HepG2 (cell line): ENCODE results near the gene ENTHD1. TPM values are rescaled to one million over a fixed set of nuclear protein-coding genes. Genes with fewer than 3 reads are reported as not detected.

Experiments used
- ATAC-seq: fragments of 200-7000 bp; cut with Tn5 transposase; 3 replicates; pipeline ENCODE4 v1.9.1; 2020; ENCODE audit warnings: mild to moderate bottlenecking, moderate library complexity
- BruUV-seq: library from RNA; stranded (reverse); fragments of 400-500 nt; replicated peaks from 2 replicates; lab custom pipeline; 2021; lab: Mats Ljungman, UMichigan
- CTCF ChIA-PET: fragments of 300-600 bp; formaldehyde crosslinking; extraction: SDS; loops from one replicate; lab custom pipeline; 2021; ENCODE audit warnings: low total read pairs, inconsistent platforms, low intra/inter-chr PET ratio; lab: Yijun Ruan, JAX
- POLR2A ChIA-PET: fragments of 350-600 bp; sonication (Branson Sonifier 250); formaldehyde crosslinking; loops from one replicate; lab custom pipeline; 2020; ENCODE audit warnings: antibody characterized with exemption, inconsistent platforms; lab: Yijun Ruan, JAX
- DNase-seq: peaks from one replicate; pipeline ENCODE4 v3.0.0-alpha.2; 2015; ENCODE audit warnings: low spot score
- FAIRE-seq: peaks from 3 replicates; lab custom pipeline; 2011; peaks lifted over from hg19 to GRCh38; lab: Jason Lieb, UNC
- H2AFZ ChIP-seq: one replicate; pipeline ENCODE4 v1.6.1; 2011; ENCODE audit warnings: low read length, inconsistent platforms
- H3K27ac ChIP-seq: fragments of 300-600 bp; 3 replicates; pipeline ENCODE4 v1.8.0; 2011; ENCODE audit warnings: mixed run types, mild to moderate bottlenecking, mixed read lengths, low read length, inconsistent platforms; ENCODE audit not compliant: insufficient read depth; ENCODE audit errors: extremely low read length
- H3K27me3 ChIP-seq, 2 experiments: fragments of 200-600 bp in 1 of 2; 2 replicates in 1 of 2; 3 replicates in 1 of 2; pipeline versions ENCODE4 v1.6.0 to v1.8.0; 2011; ENCODE audit warnings: low read length in 2 of 2, mild to moderate bottlenecking in 2 of 2, moderate library complexity in 2 of 2, inconsistent platforms in 1 of 2; ENCODE audit not compliant: insufficient read depth in 2 of 2, control insufficient read depth in 1 of 2
- H3K36me3 ChIP-seq, 2 experiments: fragments of 200-600 bp in 1 of 2; replicated peaks in 1 of 2; 2 replicates in 1 of 2; 3 replicates in 1 of 2; pipeline versions ENCODE4 v1.5.1 to v1.8.0; 2011; ENCODE audit warnings: low read length in 2 of 2, inconsistent platforms in 1 of 2; ENCODE audit not compliant: insufficient read depth in 2 of 2, control insufficient read depth in 1 of 2
- H3K4me1 ChIP-seq: 2 replicates; pipeline ENCODE4 v1.5.1; 2012; ENCODE audit warnings: low read length, inconsistent platforms; ENCODE audit not compliant: insufficient read depth
- H3K4me2 ChIP-seq: 2 replicates; pipeline ENCODE4 v1.6.0; 2011; ENCODE audit warnings: low read depth, low read length, inconsistent platforms
- H3K4me3 ChIP-seq, 3 experiments: fragments of 200-600 bp in 1 of 3; sonication (generic), shearing (Covaris generic) in 1 of 3; replicated peaks in 1 of 3; 2 replicates each; pipeline ENCODE4 v1.5.1; 2011 to 2016; ENCODE audit warnings: low read length in 3 of 3, inconsistent platforms in 2 of 3, low read depth in 2 of 3, mild to moderate bottlenecking in 2 of 3, control low read depth in 1 of 3, mixed read lengths in 1 of 3; ENCODE audit not compliant: insufficient read depth in 1 of 3
- H3K79me2 ChIP-seq: one replicate; pipeline ENCODE4 v1.6.1; 2011; ENCODE audit warnings: low read length, inconsistent platforms; ENCODE audit not compliant: insufficient read depth
- H3K9ac ChIP-seq: 2 replicates; pipeline ENCODE4 v1.6.0; 2011; ENCODE audit warnings: mild to moderate bottlenecking, low read depth, low read length, inconsistent platforms; ENCODE audit not compliant: insufficient read depth
- H3K9me3 ChIP-seq: 2 replicates; pipeline ENCODE4 v1.5.1; 2012; ENCODE audit warnings: mild to moderate bottlenecking, low read length
- H4K20me1 ChIP-seq: 2 replicates; pipeline ENCODE4 v1.6.0; 2011; ENCODE audit warnings: inconsistent platforms, mild to moderate bottlenecking, low read length, moderate library complexity; ENCODE audit not compliant: insufficient read depth
- CBFB ChIP-seq: sonication (generic); formaldehyde crosslinking; IDR thresholded peaks from 2 replicates; pipeline ENCODE4 v1.4.0; 2020; ENCODE audit warnings: missing genetic modification reagents
- MYNN ChIP-seq: sonication (generic); formaldehyde crosslinking; IDR thresholded peaks from 2 replicates; pipeline ENCODE4 v1.4.0; 2020; ENCODE audit warnings: mild to moderate bottlenecking, low read depth, missing genetic modification reagents
- RFX5 ChIP-seq: IDR thresholded peaks from 2 replicates; pipeline ENCODE4 v1.6.1; 2011; ENCODE audit warnings: low read depth, low read length, improper control_type of control experiment
- SAFB2 ChIP-seq: sonication (generic); formaldehyde crosslinking; IDR thresholded peaks from 2 replicates; pipeline ENCODE4 v1.5.1; 2020; ENCODE audit warnings: missing genetic modification reagents, low read depth, mild to moderate bottlenecking, borderline replicate concordance
- SOX6 ChIP-seq, 2 experiments: fragments of 450-650 bp in 1 of 2; sonication (generic) in 1 of 2; formaldehyde crosslinking in 1 of 2; IDR thresholded peaks; 2 replicates each; pipeline versions ENCODE4 v1.4.0 to v1.6.1; 2017 to 2020; ENCODE audit warnings: antibody characterized with exemption in 1 of 2, mild to moderate bottlenecking in 1 of 2, missing genetic modification reagents in 1 of 2
- TBX3 ChIP-seq: fragments of 450-650 bp; IDR thresholded peaks from 2 replicates; pipeline ENCODE4 v1.6.1; 2017; ENCODE audit warnings: antibody characterized with exemption, mild to moderate bottlenecking, inconsistent platforms, borderline replicate concordance
- THYN1 ChIP-seq: sonication (generic); formaldehyde crosslinking; IDR thresholded peaks from 2 replicates; pipeline ENCODE4 v1.8.1; 2023; ENCODE audit warnings: low read depth, mild to moderate bottlenecking, moderate library complexity, missing genetic modification reagents, borderline replicate concordance
- YY1 ChIP-seq: IDR thresholded peaks from 2 replicates; pipeline ENCODE4 v1.6.1; 2011; ENCODE audit warnings: low read length, low read depth, moderate library complexity, mild to moderate bottlenecking; ENCODE audit not compliant: insufficient read depth, insufficient replicate concordance
- ZBTB46 ChIP-seq: sonication (generic); formaldehyde crosslinking; IDR thresholded peaks from 2 replicates; pipeline ENCODE4 v1.4.0; 2020; ENCODE audit warnings: mild to moderate bottlenecking, missing genetic modification reagents, borderline replicate concordance
- ZBTB49 ChIP-seq: sonication (generic); formaldehyde crosslinking; IDR thresholded peaks from 2 replicates; pipeline ENCODE4 v1.4.0; 2020; ENCODE audit warnings: missing genetic modification reagents, borderline replicate concordance
- ZFP36L2 ChIP-seq: sonication (generic); formaldehyde crosslinking; IDR thresholded peaks from 2 replicates; pipeline ENCODE4 v1.4.0; 2020; ENCODE audit warnings: missing genetic modification reagents
- ZFX ChIP-seq: sonication (generic); formaldehyde crosslinking; IDR thresholded peaks from 2 replicates; pipeline ENCODE4 v1.4.0; 2020; ENCODE audit warnings: mild to moderate bottlenecking, low read depth, missing genetic modification reagents, moderate library complexity
- ZNF34 ChIP-seq: sonication (generic); formaldehyde crosslinking; IDR thresholded peaks from 2 replicates; pipeline ENCODE4 v1.4.0; 2020; ENCODE audit warnings: mild to moderate bottlenecking, missing genetic modification reagents, borderline replicate concordance
- ZNF496 ChIP-seq: sonication (generic); formaldehyde crosslinking; IDR thresholded peaks from 2 replicates; pipeline ENCODE4 v1.8.1; 2023; ENCODE audit warnings: mild to moderate bottlenecking, moderate library complexity, missing genetic modification reagents; ENCODE audit not compliant: insufficient replicate concordance
- ZNF512B ChIP-seq: sonication (generic); formaldehyde crosslinking; IDR thresholded peaks from 2 replicates; pipeline ENCODE4 v1.5.1; 2020; ENCODE audit warnings: missing genetic modification reagents, mild to moderate bottlenecking, borderline replicate concordance
- ZNF724P ChIP-seq: sonication (generic); formaldehyde crosslinking; IDR thresholded peaks from 2 replicates; pipeline ENCODE4 v1.8.0; 2022; ENCODE audit warnings: missing genetic modification reagents, borderline replicate concordance
- ZNF766 ChIP-seq: sonication (generic); formaldehyde crosslinking; IDR thresholded peaks from 2 replicates; pipeline ENCODE4 v1.5.0; 2020; ENCODE audit warnings: missing genetic modification reagents, borderline replicate concordance
- ZNF768 ChIP-seq: sonication (generic); formaldehyde crosslinking; IDR thresholded peaks from 2 replicates; pipeline ENCODE4 v1.4.0; 2020; ENCODE audit warnings: missing genetic modification reagents
- WGBS: methylation state at CpG from one replicate; pipeline ENCODE4 v1.1.6; 2017; ENCODE audit warnings: low lambda C conversion rate; 5-methylcytosine and 5-hydroxymethylcytosine counted together
- in situ Hi-C: cut with HindIII; loops from 2 replicates; pipeline ENCODE4 v1.10.0; 2017; ENCODE audit warnings: low pct_unique_long_range_greater_than_20kb; ENCODE audit not compliant: extremely low pct_ligation_motif_present
- intact Hi-C: fragments of 100-400 bp; cut with micrococcal nuclease; formaldehyde crosslinking; loops from one replicate; pipeline ENCODE4 v1.10.0; 2022; ENCODE audit not compliant: unreplicated experiment
- polyA plus RNA-seq, 8 experiments: library from polyadenylated mRNA; depleted of rRNA in 3 of 8; stranded (reverse) in 7 of 8; unstranded in 1 of 8; fragments of >200 nt; fragmentation: Illumina TruSeq in 4 of 8; extraction: Trizol in 4 of 8; gene quantifications; 2 replicates each; pipeline versions ENCODE4 v1.2.1 to v1.2.3, GENCODE V29; 2011 to 2016; ENCODE audit warnings: low read depth in 4 of 8, missing spikeins in 1 of 8, mixed read lengths in 1 of 8; ENCODE audit not compliant: insufficient read depth in 1 of 8
- total RNA-seq, 5 experiments: library from RNA; depleted of rRNA; stranded (reverse); fragments of >200 nt; fragmentation: Illumina TruSeq; extraction: Trizol; gene quantifications; 2 replicates each; pipeline ENCODE4 v1.2.3, GENCODE V29; 2016; ENCODE audit warnings: low read depth in 1 of 5

The ENTHD1 gene
- total and polyA plus RNA-seq, 2 of the 13 experiments (the other 11 are each of a cell fraction or from before 2014, with no cell fraction given) = not detected

- ChIA-PET CTCF (no interaction called here), POLR2A (no interaction called here)
- ATAC-seq (no peak), DNase-seq (no peak), FAIRE-seq (no peak)
- BruUV-seq = no TSS peak
- Histone ChIP-seq H3K27ac (no peak overlapping the region), H3K36me3 (no peaks in the 10 kb centered on the region), H3K4me1 (no peaks in the 10 kb centered on the region), H3K79me2 (no peaks in the 10 kb centered on the region), H3K9ac (no peak overlapping the region), H2AFZ (no peak overlapping the region), H3K27me3 (peaks cover 0 to 30% of the 10 kb centered on the region in 2 experiments; a peak in 4 of 5 replicates), H3K4me2 (no peak overlapping the region), H3K4me3 (no peak overlapping the region), H3K9me3 (no peaks in the 10 kb centered on the region), H4K20me1 (no peaks in the 10 kb centered on the region)
- 7% methylated on average over 3 of the region's 3 CpGs for WGBS
- intact Hi-C loops (loop anchor here (5.0 kb wide), 1 partner anchor 561 kb away; no protein-coding TSS in a partner anchor), in situ Hi-C loops (no loop called here)
- no peak for TF ChIP-seq YY1
- TF ChIP-seq MYNN (CRISPR knock-in tag) = no peak
- TF ChIP-seq THYN1 (CRISPR knock-in tag) = no peak
- TF ChIP-seq CBFB = no peak
- TF ChIP-seq TBX3 = no peak
- TF ChIP-seq ZBTB49 (CRISPR knock-in tag) = no peak
- TF ChIP-seq ZNF724P (CRISPR knock-in tag) = no peak
- TF ChIP-seq ZFP36L2 = no peak
- TF ChIP-seq ZNF768 (CRISPR knock-in tag) = no peak
- TF ChIP-seq SAFB2 = no peak
- TF ChIP-seq ZFX (CRISPR knock-in tag) = no peak
- TF ChIP-seq ZNF496 (CRISPR knock-in tag) = no peak
- no peak for TF ChIP-seq RFX5
- no peak for TF ChIP-seq ZNF34 (CRISPR knock-in tag)
- TF ChIP-seq ZNF512B (CRISPR knock-in tag) = no peak
- TF ChIP-seq ZNF766 (CRISPR knock-in tag) = no peak
- TF ChIP-seq SOX6 (IDR thresholded peaks at IDR 0.05) = no peak
- no peak for TF ChIP-seq SOX6 (CRISPR knock-in tag; IDR thresholded peaks at IDR 0.05)
- TF ChIP-seq ZBTB46 = no peak
Measured at GRCh38 chr22:39906207-39906606, 12.6 kb upstream of the ENTHD1 start.
